SK-MEL-5 (cell line): ENCODE data around the gene EEIG2. TPM values are rescaled to one million over a fixed set of nuclear protein-coding genes. Genes with fewer than 3 reads are reported as not detected.

ENCODE experiments used
- DNase-seq: peaks from one replicate; pipeline ENCODE4 v3.0.0-alpha.2; 2016; ENCODE audit warnings: low read depth, low spot score
- in situ Hi-C: cut with HindIII; loops from 2 replicates; pipeline ENCODE4 v1.10.0; 2016; ENCODE audit warnings: low sequenced_read_pairs, high pct_unique_total_duplicates, low pct_unique_long_range_greater_than_20kb
- total RNA-seq: library from RNA; depleted of rRNA; stranded (reverse); fragments of >200 nt; shearing (Covaris generic); gene quantifications from 2 replicates; pipeline ENCODE4 v1.2.3, GENCODE V29; 2014

The EEIG2 gene
- total RNA-seq, 1 experiment from 2014 or later = 36.0 TPM

- in situ Hi-C loops = no loop called here
These were observed 9.3 kb downstream of the EEIG2 start for GRCh38 chr1:108569097-108569728.

GRCh38 chr1:108570128-108570527 is 10.2 kb downstream of the EEIG2 start:
- in situ Hi-C loops = no loop called here
- peak; percentile 71 for DNase-seq

More at GRCh38 chr1:108569097-108569728, 9.3 kb downstream of the EEIG2 start:
- DNase-seq = no peak

GRCh38 chr1:108570998-108571401 is 11.1 kb downstream of the EEIG2 start:
- in situ Hi-C loops = no loop called here
- DNase-seq = peak; percentile 62

GRCh38 chr1:108572182-108572581 is 12.3 kb downstream of the EEIG2 start:
- in situ Hi-C loops = no loop called here
- DNase-seq = no peak

- no peak for DNase-seq
- in situ Hi-C loops = no loop called here
These were observed 13.3 kb downstream of the EEIG2 start for GRCh38 chr1:108573183-108573582.

GRCh38 chr1:108574008-108574407 is 14.1 kb downstream of the EEIG2 start:
- in situ Hi-C loops = no loop called here
- no peak for DNase-seq

- in situ Hi-C loops = no loop called here
- DNase-seq = no peak
These were observed 15.5 kb downstream of the EEIG2 start for GRCh38 chr1:108575375-108575774.

GRCh38 chr1:108583757-108584427 is 24.0 kb downstream of the EEIG2 start:
- in situ Hi-C loops = no loop called here
- no peak for DNase-seq

- in situ Hi-C loops = no loop called here
- no peak for DNase-seq
These were observed 24.5 kb downstream of the EEIG2 start for GRCh38 chr1:108584428-108584856.

- in situ Hi-C loops = no loop called here
- DNase-seq = no peak
These were observed 25.4 kb downstream of the EEIG2 start for GRCh38 chr1:108585313-108585712.

- no peak for DNase-seq
These were observed 30.5 kb downstream of the EEIG2 start for GRCh38 chr1:108590441-108590840.

GRCh38 chr1:108590957-108591356 is 31.1 kb downstream of the EEIG2 start:
- in situ Hi-C loops = no loop called here
- DNase-seq = no peak

More at GRCh38 chr1:108590441-108590840, 30.5 kb downstream of the EEIG2 start:
- in situ Hi-C loops = no loop called here

- in situ Hi-C loops = no loop called here
- no peak for DNase-seq
These were observed 31.6 kb downstream of the EEIG2 start for GRCh38 chr1:108591466-108591865.

GRCh38 chr1:108592030-108592759 is 32.3 kb downstream of the EEIG2 start:
- DNase-seq = no peak
- in situ Hi-C loops = no loop called here

- no peak for DNase-seq
- in situ Hi-C loops = no loop called here
These were observed 33.5 kb downstream of the EEIG2 start for GRCh38 chr1:108593448-108593847.

GRCh38 chr1:108595507-108595906 is 35.6 kb downstream of the EEIG2 start:
- DNase-seq = no peak
- in situ Hi-C loops = no loop called here

GRCh38 chr1:108597041-108597440 is 37.1 kb downstream of the EEIG2 start:
- no peak for DNase-seq
- in situ Hi-C loops = no loop called here

GRCh38 chr1:108598340-108598739 is 38.4 kb downstream of the EEIG2 start:
- in situ Hi-C loops = no loop called here
- no peak for DNase-seq

GRCh38 chr1:108600504-108600903 is 40.6 kb downstream of the EEIG2 start:
- in situ Hi-C loops = no loop called here

More at GRCh38 chr1:108600504-108600903, 40.6 kb downstream of the EEIG2 start:
- no peak for DNase-seq
